HEK293T (cell line): ENCODE data around the gene SIGLEC12.

Experiments
- ARNT ChIP-seq: fragments of 450-650 bp; IDR thresholded peaks from 2 replicates; pipeline ENCODE4 v1.6.1; 2017; ENCODE audit warnings: mild to moderate bottlenecking
- BHLHE40 ChIP-seq: fragments of 450-650 bp; IDR thresholded peaks from 2 replicates; pipeline ENCODE4 v1.6.1; 2016; ENCODE audit warnings: mild to moderate bottlenecking, moderate library complexity, borderline replicate concordance
- ELF4 ChIP-seq: fragments of 450-650 bp; IDR thresholded peaks from 2 replicates; pipeline ENCODE4 v1.6.1; 2017; ENCODE audit warnings: antibody characterized with exemption
- FOXA1 ChIP-seq: fragments of 450-650 bp; IDR thresholded peaks from 2 replicates; pipeline ENCODE4 v1.6.1; 2016; ENCODE audit warnings: mild to moderate bottlenecking
- FOXK2 ChIP-seq: fragments of 450-650 bp; IDR thresholded peaks from 2 replicates; pipeline ENCODE4 v1.6.1; 2016; ENCODE audit warnings: mild to moderate bottlenecking
- FOXM1 ChIP-seq: fragments of 450-650 bp; IDR thresholded peaks from 2 replicates; pipeline ENCODE4 v1.6.1; 2017; ENCODE audit warnings: mild to moderate bottlenecking, borderline replicate concordance
- HDGF ChIP-seq: fragments of 450-650 bp; IDR thresholded peaks from 2 replicates; pipeline ENCODE4 v1.6.1; 2017; ENCODE audit warnings: antibody characterized with exemption, borderline replicate concordance
- NFRKB ChIP-seq: fragments of 450-650 bp; IDR thresholded peaks from 2 replicates; pipeline ENCODE4 v1.6.1; 2016; ENCODE audit warnings: mild to moderate bottlenecking, moderate library complexity
- SP1 ChIP-seq: fragments of 450-650 bp; IDR thresholded peaks from 2 replicates; pipeline ENCODE4 v1.6.1; 2017
- SUZ12 ChIP-seq: fragments of 450-650 bp; IDR thresholded peaks from 2 replicates; pipeline ENCODE4 v1.6.1; 2016; ENCODE audit warnings: mild to moderate bottlenecking
- TARDBP ChIP-seq: fragments of 450-650 bp; IDR thresholded peaks from 2 replicates; pipeline ENCODE4 v1.6.1; 2016
- ZNF384 ChIP-seq: fragments of 450-650 bp; IDR thresholded peaks from 2 replicates; pipeline ENCODE4 v1.6.1; 2016
- TF ChIP-seq, protein P1 (sequence below): fragments of 450-650 bp; IDR thresholded peaks from 2 replicates; pipeline ENCODE4 v1.6.1; 2016

DNA sequence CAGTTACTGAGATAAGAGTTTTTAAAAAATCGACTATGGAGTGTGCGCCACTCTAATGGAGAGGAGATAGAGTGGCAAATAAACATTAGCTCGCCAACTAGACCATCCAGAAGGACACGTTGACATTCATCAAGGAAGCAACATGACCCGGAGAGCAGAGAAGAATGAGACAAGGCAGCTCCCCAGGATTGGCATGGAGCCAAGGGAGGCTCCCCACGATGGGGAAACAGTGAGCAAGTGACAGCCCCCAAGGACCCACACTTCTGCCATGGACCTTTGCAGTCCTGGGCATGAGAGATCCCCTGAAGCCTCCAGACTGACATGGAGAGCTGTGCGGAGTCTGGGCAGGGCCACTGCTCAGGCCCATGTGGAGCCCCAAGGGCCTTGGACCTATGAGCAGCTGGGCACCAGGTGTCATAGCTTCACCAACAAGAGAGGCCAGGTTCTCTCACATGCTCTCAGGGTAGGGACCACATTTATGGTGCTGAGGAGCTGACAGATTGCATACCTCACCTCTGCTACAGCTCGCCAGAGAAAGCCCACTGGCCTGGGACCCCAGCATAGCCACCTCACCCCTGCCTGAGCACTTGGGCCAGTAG lies 23.2 kb upstream of the SIGLEC12 start:
- TF ChIP-seq FOXK2 (no peak), ARNT (no peak), TARDBP (no peak), SP1 (no peak), FOXM1 (no peak), BHLHE40 (no peak), FOXA1 (no peak), ZNF384 (no peak), SUZ12 (no peak), NFRKB (no peak), ELF4 (no peak), HDGF (no peak)
- TF ChIP-seq, protein P1, sequence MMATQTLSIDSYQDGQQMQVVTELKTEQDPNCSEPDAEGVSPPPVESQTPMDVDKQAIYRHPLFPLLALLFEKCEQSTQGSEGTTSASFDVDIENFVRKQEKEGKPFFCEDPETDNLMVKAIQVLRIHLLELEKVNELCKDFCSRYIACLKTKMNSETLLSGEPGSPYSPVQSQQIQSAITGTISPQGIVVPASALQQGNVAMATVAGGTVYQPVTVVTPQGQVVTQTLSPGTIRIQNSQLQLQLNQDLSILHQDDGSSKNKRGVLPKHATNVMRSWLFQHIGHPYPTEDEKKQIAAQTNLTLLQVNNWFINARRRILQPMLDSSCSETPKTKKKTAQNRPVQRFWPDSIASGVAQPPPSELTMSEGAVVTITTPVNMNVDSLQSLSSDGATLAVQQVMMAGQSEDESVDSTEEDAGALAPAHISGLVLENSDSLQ = no peak
